DND-41 (cell line): ENCODE data around the gene SH3GL3.
A peak's percentile ranks its signal among the peaks of the same experiment; 100 is the strongest.

Experiments
- ATAC-seq: fragments of 200-7000 bp; cut with Tn5 transposase; 3 replicates; pipeline ENCODE4 v1.9.1; 2021; ENCODE audit warnings: low read depth; ENCODE audit not compliant: insufficient read depth
- DNase-seq: peaks from one replicate; pipeline ENCODE4 v3.0.0-alpha.2; 2020
- H2AFZ ChIP-seq: 2 replicates; pipeline ENCODE4 v1.6.0; 2012; ENCODE audit warnings: low read depth, low read length
- H3K27ac ChIP-seq: 2 replicates; pipeline ENCODE4 v1.5.1; 2012; ENCODE audit warnings: low read length, inconsistent platforms
- H3K27me3 ChIP-seq: fragments of 200-600 bp; sonication (generic); 2 replicates; pipeline ENCODE4 v1.6.0; 2012; ENCODE audit warnings: low read length, mild to moderate bottlenecking, inconsistent platforms; ENCODE audit not compliant: insufficient read depth, poor library complexity
- H3K36me3 ChIP-seq: 2 replicates; pipeline ENCODE4 v1.5.1; 2012; ENCODE audit warnings: low read length, inconsistent platforms; ENCODE audit not compliant: insufficient read depth
- H3K4me1 ChIP-seq: 2 replicates; pipeline ENCODE4 v1.5.1; 2012; ENCODE audit warnings: mild to moderate bottlenecking, low read length; ENCODE audit not compliant: insufficient read depth
- H3K4me2 ChIP-seq: 2 replicates; pipeline ENCODE4 v1.6.0; 2012; ENCODE audit warnings: mild to moderate bottlenecking, moderate library complexity, low read length, inconsistent platforms; ENCODE audit not compliant: insufficient read depth
- H3K4me3 ChIP-seq, 2 experiments: fragments of 200-600 bp in 1 of 2; shearing (Covaris generic) in 1 of 2; 2 replicates each; pipeline ENCODE4 v1.5.1; 2012 to 2016; ENCODE audit warnings: inconsistent platforms in 2 of 2, low read length in 2 of 2, mild to moderate bottlenecking in 2 of 2, low read depth in 1 of 2, moderate library complexity in 1 of 2
- H3K79me2 ChIP-seq: 2 replicates; pipeline ENCODE4 v1.6.0; 2012; ENCODE audit warnings: low read length, inconsistent platforms; ENCODE audit not compliant: insufficient read depth
- H3K9ac ChIP-seq: 2 replicates; pipeline ENCODE4 v1.6.0; 2012; ENCODE audit warnings: low read depth, mild to moderate bottlenecking, inconsistent platforms, low read length, moderate library complexity
- H3K9me3 ChIP-seq: 2 replicates; pipeline ENCODE4 v1.5.1; 2012; ENCODE audit warnings: low read length, moderate library complexity, mild to moderate bottlenecking, inconsistent platforms; ENCODE audit not compliant: insufficient read depth, severe bottlenecking
- H4K20me1 ChIP-seq: 2 replicates; pipeline ENCODE4 v1.6.0; 2012; ENCODE audit warnings: low read length; ENCODE audit not compliant: insufficient read depth
- EZH2 ChIP-seq: IDR thresholded peaks from 3 replicates; pipeline ENCODE4 v1.6.1; 2012; ENCODE audit warnings: borderline replicate concordance, low read depth, mild to moderate bottlenecking, moderate library complexity, low read length, inconsistent platforms; ENCODE audit not compliant: severe bottlenecking
- TF ChIP-seq, protein P1 (sequence below): IDR thresholded peaks from 2 replicates; pipeline ENCODE4 v1.5.1; 2012; ENCODE audit warnings: borderline replicate concordance, low read length, moderate library complexity, mild to moderate bottlenecking; ENCODE audit not compliant: poor library complexity, severe bottlenecking; ENCODE audit errors: extremely low read depth

The SH3GL3 gene

DNA sequence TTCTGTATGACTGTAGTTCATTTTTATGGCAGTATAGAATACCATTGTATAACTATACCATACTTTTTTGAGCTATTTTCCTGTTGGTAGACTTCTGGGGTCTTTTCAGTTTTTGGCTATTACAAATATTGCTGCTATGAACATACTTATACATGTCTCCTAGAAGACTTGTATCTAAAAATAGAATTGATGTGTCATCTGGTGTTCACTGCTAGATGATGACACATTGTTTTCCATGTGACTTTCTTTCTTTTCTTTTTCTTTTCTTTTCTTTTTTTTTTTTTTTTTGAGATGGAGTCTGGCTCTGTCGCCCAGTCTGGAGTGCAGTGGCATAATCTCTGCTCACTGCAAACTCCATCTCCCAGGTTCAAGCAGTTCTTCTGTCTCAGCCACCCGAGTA, 69.8 kb downstream of the SH3GL3 start:
- Histone ChIP-seq H3K36me3 (no peaks in the 10 kb centered on the region), H3K27ac (no peak overlapping the region), H2AFZ (no peak overlapping the region), H3K79me2 (no peaks in the 10 kb centered on the region), H3K9me3 (no peaks in the 10 kb centered on the region), H3K4me1 (no peaks in the 10 kb centered on the region), H3K4me2 (no peak overlapping the region), H3K27me3 (peaks cover 12% of the 10 kb centered on the region), H3K4me3 (no peak overlapping the region), H4K20me1 (no peaks in the 10 kb centered on the region), H3K9ac (no peak overlapping the region)
- DNase-seq = no peak
- no peak for ATAC-seq
- TF ChIP-seq EZH2 = no peak
- TF ChIP-seq, protein P1, sequence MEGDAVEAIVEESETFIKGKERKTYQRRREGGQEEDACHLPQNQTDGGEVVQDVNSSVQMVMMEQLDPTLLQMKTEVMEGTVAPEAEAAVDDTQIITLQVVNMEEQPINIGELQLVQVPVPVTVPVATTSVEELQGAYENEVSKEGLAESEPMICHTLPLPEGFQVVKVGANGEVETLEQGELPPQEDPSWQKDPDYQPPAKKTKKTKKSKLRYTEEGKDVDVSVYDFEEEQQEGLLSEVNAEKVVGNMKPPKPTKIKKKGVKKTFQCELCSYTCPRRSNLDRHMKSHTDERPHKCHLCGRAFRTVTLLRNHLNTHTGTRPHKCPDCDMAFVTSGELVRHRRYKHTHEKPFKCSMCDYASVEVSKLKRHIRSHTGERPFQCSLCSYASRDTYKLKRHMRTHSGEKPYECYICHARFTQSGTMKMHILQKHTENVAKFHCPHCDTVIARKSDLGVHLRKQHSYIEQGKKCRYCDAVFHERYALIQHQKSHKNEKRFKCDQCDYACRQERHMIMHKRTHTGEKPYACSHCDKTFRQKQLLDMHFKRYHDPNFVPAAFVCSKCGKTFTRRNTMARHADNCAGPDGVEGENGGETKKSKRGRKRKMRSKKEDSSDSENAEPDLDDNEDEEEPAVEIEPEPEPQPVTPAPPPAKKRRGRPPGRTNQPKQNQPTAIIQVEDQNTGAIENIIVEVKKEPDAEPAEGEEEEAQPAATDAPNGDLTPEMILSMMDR = no peak

DNA sequence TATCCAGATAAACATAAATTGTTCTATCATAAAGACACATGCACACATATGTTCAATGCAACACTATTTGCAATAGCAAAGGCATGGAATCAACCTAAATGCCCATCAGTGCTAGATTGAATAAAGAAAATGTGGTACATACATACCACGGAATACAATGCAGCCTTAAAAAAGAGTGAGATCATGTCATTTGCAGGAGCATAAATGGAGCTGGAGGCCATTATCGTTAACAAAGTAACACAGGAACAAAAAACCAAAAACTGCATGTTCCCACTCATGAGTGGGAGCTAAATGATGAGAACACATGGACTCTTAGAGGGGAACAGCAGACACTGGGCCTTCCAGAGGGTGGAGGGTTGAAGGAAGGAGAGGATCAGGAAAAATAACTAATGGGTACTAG, 79.2 kb downstream of the SH3GL3 start:
- H4K20me1 ChIP-seq = no peaks in the 10 kb centered on the region
- no peaks in the 10 kb centered on the region for H3K27me3 ChIP-seq
- no peaks in the 10 kb centered on the region for H3K9me3 ChIP-seq
- no peaks in the 10 kb centered on the region for H3K79me2 ChIP-seq
- DNase-seq (no peak), ATAC-seq (no peak)
- no peak overlapping the region for H3K9ac ChIP-seq
- H3K4me1 ChIP-seq = no peaks in the 10 kb centered on the region
- H3K4me2 ChIP-seq = no peak overlapping the region
- TF ChIP-seq, protein P1 = no peak
- no peak for TF ChIP-seq EZH2
- H3K36me3 ChIP-seq = no peaks in the 10 kb centered on the region
- H2AFZ ChIP-seq = no peak overlapping the region
- no peak overlapping the region for H3K4me3 ChIP-seq
- no peak overlapping the region for H3K27ac ChIP-seq

DNA sequence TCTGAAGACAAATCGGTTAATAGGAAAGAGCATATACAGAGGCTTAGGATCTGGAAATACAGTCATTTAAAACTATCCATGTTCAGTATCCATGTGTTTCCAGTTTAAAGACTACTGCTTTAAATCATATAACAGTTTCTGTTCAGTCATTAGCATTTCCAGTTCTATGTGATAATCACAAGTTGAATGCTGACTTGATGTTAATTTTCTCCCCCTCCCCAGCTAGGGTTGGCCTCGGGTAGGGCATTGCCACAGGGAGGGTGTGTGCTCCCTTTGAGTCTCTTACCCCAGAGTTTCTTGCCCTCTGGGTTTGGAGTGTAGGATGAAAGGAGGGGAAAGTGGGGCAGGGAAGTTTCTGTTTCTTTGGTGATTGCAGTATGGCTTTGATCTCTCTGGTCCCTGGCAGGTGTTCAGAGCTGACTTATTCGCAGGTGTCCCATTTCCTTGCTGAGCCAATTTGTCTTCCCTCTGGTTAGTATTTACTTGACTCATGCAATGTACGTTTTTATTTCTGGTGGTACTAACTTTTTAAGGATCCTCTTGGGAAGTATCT, 86.3 kb downstream of the SH3GL3 start:
- H3K4me2 ChIP-seq = no peak overlapping the region
- H3K27me3 ChIP-seq = no peaks in the 10 kb centered on the region
- no peak overlapping the region for H2AFZ ChIP-seq
- H3K4me1 ChIP-seq = peaks cover 3% of the 10 kb centered on the region; the same call in 1 of the 2 replicates
- no peak overlapping the region for H3K9ac ChIP-seq
- H3K36me3 ChIP-seq = no peaks in the 10 kb centered on the region
- no peak overlapping the region for H3K4me3 ChIP-seq
- no peaks in the 10 kb centered on the region for H3K9me3 ChIP-seq
- DNase-seq (peak; percentile 37), ATAC-seq (peak; percentile 64; the same call in 2 of the 3 replicates)
- no peaks in the 10 kb centered on the region for H3K79me2 ChIP-seq
- H4K20me1 ChIP-seq = no peaks in the 10 kb centered on the region
- TF ChIP-seq EZH2 = no peak
- TF ChIP-seq, protein P1 = no peak
- H3K27ac ChIP-seq = no peak overlapping the region

DNA sequence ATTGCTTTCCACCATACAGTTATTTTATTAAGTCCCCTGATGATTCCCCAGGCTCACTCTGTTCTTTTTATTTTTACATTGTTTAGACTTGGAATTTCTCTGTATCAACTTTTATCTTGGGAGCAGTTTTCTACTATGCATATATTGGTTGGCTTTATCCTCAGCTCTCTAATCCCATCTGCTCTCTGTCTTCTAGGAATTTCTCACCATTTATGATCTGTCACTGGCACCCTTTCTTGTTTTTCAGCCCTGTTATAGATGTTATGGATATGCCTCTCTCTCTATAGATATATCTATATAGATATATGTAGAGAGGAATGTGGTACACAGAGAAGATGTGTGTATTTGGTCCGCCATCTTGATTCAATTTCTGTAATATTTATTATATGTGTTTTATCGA, 90.5 kb downstream of the SH3GL3 start:
- no peak for TF ChIP-seq EZH2
- TF ChIP-seq, protein P1 = no peak
- H3K4me3 ChIP-seq = no peak overlapping the region
- H3K36me3 ChIP-seq = no peaks in the 10 kb centered on the region
- H3K9ac ChIP-seq = no peak overlapping the region
- ATAC-seq (no peak), DNase-seq (no peak)
- no peaks in the 10 kb centered on the region for H4K20me1 ChIP-seq
- no peaks in the 10 kb centered on the region for H3K9me3 ChIP-seq
- H3K79me2 ChIP-seq = no peaks in the 10 kb centered on the region
- no peaks in the 10 kb centered on the region for H3K27me3 ChIP-seq
- peaks cover 3% of the 10 kb centered on the region; the same call in 1 of the 2 replicates for H3K4me1 ChIP-seq
- no peak overlapping the region for H3K27ac ChIP-seq
- no peak overlapping the region for H2AFZ ChIP-seq
- H3K4me2 ChIP-seq = no peak overlapping the region
